H1 (cell line): ENCODE measurements around the gene ELAPOR2. TPM values are rescaled to one million over a fixed set of nuclear protein-coding genes. Genes with fewer than 3 reads are reported as not detected.

Source experiments
- ATF2 ChIP-seq: IDR thresholded peaks from 2 replicates; pipeline ENCODE4 v1.6.1; 2012; ENCODE audit warnings: low read length, inconsistent platforms
- CBX5 ChIP-seq: fragments of 300-800, 300-1000 bp; sonication (generic); IDR thresholded peaks from 2 replicates; pipeline ENCODE4 v1.7.1; 2016; ENCODE audit warnings: antibody characterized with exemption, low read length, low read depth
- CEBPB ChIP-seq: IDR thresholded peaks from 2 replicates; pipeline ENCODE4 v1.6.1; 2012; ENCODE audit warnings: low read depth, low read length
- CHD2 ChIP-seq: IDR thresholded peaks from 2 replicates; pipeline ENCODE4 v1.6.1; 2012; ENCODE audit warnings: low read length, improper control_type of control experiment
- CHD7 ChIP-seq: fragments of 300-600 bp; sonication (generic); IDR thresholded peaks from 2 replicates; pipeline ENCODE4 v1.7.1; 2012; ENCODE audit warnings: low read length, moderate library complexity, mild to moderate bottlenecking, inconsistent platforms; ENCODE audit not compliant: insufficient replicate concordance
- CREB1 ChIP-seq: IDR thresholded peaks from 2 replicates; pipeline ENCODE4 v1.6.1; 2012; ENCODE audit warnings: inconsistent platforms
- HDAC6 ChIP-seq: IDR thresholded peaks from one replicate; pipeline ENCODE4 v1.7.1; 2012; ENCODE audit warnings: low read depth, mild to moderate bottlenecking, inconsistent platforms, low read length, moderate library complexity
- RNF2 ChIP-seq: fragments of 200-900, 300-1000 bp; sonication (generic); IDR thresholded peaks from 2 replicates; pipeline ENCODE4 v1.7.1; 2016; ENCODE audit warnings: borderline replicate concordance, low read depth, mild to moderate bottlenecking, antibody characterized with exemption, low read length; ENCODE audit not compliant: poor library complexity, severe bottlenecking; ENCODE audit errors: missing control alignments
- SIX5 ChIP-seq: IDR thresholded peaks from 2 replicates; pipeline ENCODE4 v1.6.1; 2011; ENCODE audit warnings: mild to moderate bottlenecking, low read depth, low read length
- polyA plus RNA-seq, 7 experiments: library from polyadenylated mRNA; depleted of rRNA in 3 of 7; stranded (reverse) in 5 of 7; unstranded in 2 of 7; fragments of >200 nt in 5 of 7; fragments of 200-250 nt in 2 of 7; gene quantifications; 1 replicate in 5 of 7; 2 replicates in 1 of 7; 4 replicates in 1 of 7; pipeline versions ENCODE4 v1.2.1 to v1.2.3, GENCODE V29; 2011 to 2013; ENCODE audit warnings: missing spikeins in 2 of 7, mixed read lengths in 2 of 7
- total RNA-seq: library from RNA; stranded (reverse); fragmentation: NEBNext Ultra II Directional; extraction: Animal tissue kit (Norgen Biotek cat#: 25700); gene quantifications from 2 replicates; pipeline ENCODE4 v1.2.1, GENCODE V29; 2021

ELAPOR2 gene
- total and polyA plus RNA-seq, 2 of the 8 experiments (the other 6 are each of a cell fraction or from before 2014, with no cell fraction given), result 12.9 to 32.9 TPM

DNA sequence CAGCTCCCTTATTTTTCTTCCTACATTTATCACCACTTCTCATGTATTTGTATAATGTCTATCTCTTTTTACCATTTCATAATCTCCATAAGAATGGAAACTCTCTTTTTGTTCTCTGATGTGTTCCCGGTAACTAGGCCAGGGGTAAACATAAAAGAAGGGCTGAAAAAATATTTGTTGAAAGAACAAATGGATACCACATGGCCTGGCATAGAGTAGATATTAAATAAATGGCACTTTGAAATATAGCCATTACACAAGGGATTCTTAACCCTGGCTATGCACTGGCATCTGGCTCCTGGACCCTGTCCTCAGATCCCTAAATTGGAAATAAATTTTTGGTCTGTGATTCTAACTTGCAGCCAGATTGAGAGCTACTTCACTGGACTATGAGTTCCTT lies 30.4 kb downstream of the ELAPOR2 start (continued):
- TF ChIP-seq CHD7 (no peak), SIX5 (no peak), CHD2 (no peak), ATF2 (no peak), HDAC6 (no peak), CBX5 (no peak), CEBPB (no peak), RNF2 (no peak), CREB1 (no peak)
